ENCODE results near the gene CHID1.

GRCh38 chr11:928786-929185 is 18.2 kb upstream of the CHID1 start:
- no peak for TF ChIP-seq CTCF (conservative IDR thresholded peaks at IDR 0.05; ENCODE audit: low read length)
- TF ChIP-seq EZH2phosphoT487 (IDR thresholded peaks at IDR 0.05; ENCODE audit: borderline replicate concordance): no peak
